A673 (cell line): ENCODE data around the gene CYP4F12. TPM values are rescaled to one million over a fixed set of nuclear protein-coding genes. Genes with fewer than 3 reads are reported as not detected.

ENCODE experiments used
- BruUV-seq: library from RNA; stranded (reverse); fragments of 400-500 nt; replicated peaks from 2 replicates; lab custom pipeline; 2021; lab: Mats Ljungman, UMichigan
- CTCF ChIA-PET: fragments of 300-600 bp; sonication (Branson Sonifier 250); formaldehyde crosslinking; loops from one replicate; lab custom pipeline; 2022; ENCODE audit warnings: antibody characterized with exemption; lab: Charles Lee
- POLR2A ChIA-PET: fragments of 300-600 bp; sonication (Branson Sonifier 250); formaldehyde crosslinking; loops from one replicate; lab custom pipeline; 2022; ENCODE audit warnings: antibody characterized with exemption; ENCODE audit not compliant: low non-redundant PET; lab: Charles Lee
- DNase-seq: peaks from one replicate; pipeline ENCODE4 v3.0.0-alpha.2; 2015; ENCODE audit warnings: low spot score
- H3K27ac ChIP-seq: fragments of 200-600 bp; sonication (generic); 2 replicates; pipeline ENCODE4 v1.5.1; 2016; ENCODE audit warnings: mixed run types, low read depth, mild to moderate bottlenecking, mixed read lengths, antibody characterized with exemption, low read length; ENCODE audit not compliant: poor library complexity, severe bottlenecking
- H3K27me3 ChIP-seq: fragments of 200-600 bp; sonication (generic); replicated peaks from 2 replicates; pipeline ENCODE4 v1.6.1; 2017; ENCODE audit warnings: mixed run types, low read depth, mild to moderate bottlenecking, mixed read lengths, antibody characterized with exemption, low read length; ENCODE audit not compliant: insufficient read depth, poor library complexity
- H3K36me3 ChIP-seq: fragments of 200-600 bp; sonication (generic); 2 replicates; pipeline ENCODE4 v1.6.1; 2016; ENCODE audit warnings: mixed run types, mild to moderate bottlenecking, mixed read lengths, antibody characterized with exemption, low read length; ENCODE audit not compliant: insufficient read depth, poor library complexity, severe bottlenecking
- H3K4me1 ChIP-seq: fragments of 200-600 bp; sonication (generic); 2 replicates; pipeline ENCODE4 v1.6.1; 2017; ENCODE audit warnings: mixed run types, mild to moderate bottlenecking, mixed read lengths, antibody characterized with exemption, low read length; ENCODE audit not compliant: insufficient read depth, poor library complexity, severe bottlenecking
- H3K4me3 ChIP-seq: fragments of 200-600 bp; sonication (generic); 2 replicates; pipeline ENCODE4 v1.5.1; 2016; ENCODE audit warnings: low read depth, mixed run types, mild to moderate bottlenecking, mixed read lengths, low read length; ENCODE audit not compliant: poor library complexity, severe bottlenecking
- H3K9me3 ChIP-seq: fragments of 200-600 bp; sonication (generic); 2 replicates; pipeline ENCODE4 v1.6.1; 2016; ENCODE audit warnings: mixed run types, low read depth, mild to moderate bottlenecking, mixed read lengths, antibody characterized with exemption, low read length; ENCODE audit not compliant: poor library complexity, severe bottlenecking
- CTCF ChIP-seq: fragments of 300-800, 200-600 bp; sonication (generic); conservative IDR thresholded peaks from 2 replicates; pipeline ENCODE4 v1.5.1; 2017; ENCODE audit warnings: low read depth, mild to moderate bottlenecking, antibody characterized with exemption, low read length, moderate library complexity, mixed read lengths
- EZH2 ChIP-seq: fragments of 200-600 bp; sonication (generic); IDR thresholded peaks from 2 replicates; pipeline ENCODE4 v1.6.1; 2017; ENCODE audit warnings: borderline replicate concordance, low read depth, mild to moderate bottlenecking, mixed read lengths, antibody characterized with exemption, low read length; ENCODE audit not compliant: poor library complexity, severe bottlenecking
- intact Hi-C: fragments of 100-400 bp; cut with micrococcal nuclease; formaldehyde crosslinking; loops from one replicate; pipeline ENCODE4 v1.10.0; 2022; ENCODE audit not compliant: unreplicated experiment
- total RNA-seq: library from RNA; stranded (reverse); gene quantifications from 2 replicates; pipeline ENCODE4 v1.2.3, GENCODE V29; 2021

Gene CYP4F12
- total RNA-seq, 1 experiment from 2014 or later, result not detected

- H3K9me3 ChIP-seq, result no peaks in the 10 kb centered on the region
- no peak overlapping the region for H3K4me3 ChIP-seq
- ChIA-PET CTCF (no interaction called here), POLR2A (no interaction called here)
- TF ChIP-seq CTCF, result no peak
- TF ChIP-seq EZH2, result no peak
- no peak for DNase-seq
- no peaks in the 10 kb centered on the region for H3K36me3 ChIP-seq
- H3K27me3 ChIP-seq, result peaks cover 8% of the 10 kb centered on the region
- no TSS peak for BruUV-seq
- intact Hi-C loops, result loop anchor here (5.0 kb wide), 1 partner anchor 233 kb away; no protein-coding TSS in a partner anchor
- H3K27ac ChIP-seq, result no peak overlapping the region
- no peaks in the 10 kb centered on the region for H3K4me1 ChIP-seq
Observed at GRCh38 chr19:15634105-15634504, 38.8 kb upstream of the CYP4F12 start.

GRCh38 chr19:15635016-15635805 is 37.7 kb upstream of the CYP4F12 start:
- peaks cover 8% of the 10 kb centered on the region for H3K27me3 ChIP-seq
- no peaks in the 10 kb centered on the region for H3K9me3 ChIP-seq
- H3K27ac ChIP-seq, result no peak overlapping the region
- H3K36me3 ChIP-seq, result no peaks in the 10 kb centered on the region
- no peak for TF ChIP-seq EZH2
- TF ChIP-seq CTCF, result no peak
- intact Hi-C loops, result no loop called here
- no peak overlapping the region for H3K4me3 ChIP-seq
- DNase-seq, result no peak
- CTCF ChIA-PET, result no interaction called here
- POLR2A ChIA-PET, result no interaction called here
- no TSS peak for BruUV-seq
- no peaks in the 10 kb centered on the region for H3K4me1 ChIP-seq

- Histone ChIP-seq H3K9me3 (no peaks in the 10 kb centered on the region), H3K36me3 (no peaks in the 10 kb centered on the region), H3K27ac (no peak overlapping the region), H3K4me3 (no peak overlapping the region), H3K4me1 (no peaks in the 10 kb centered on the region), H3K27me3 (peaks cover 8% of the 10 kb centered on the region)
- no TSS peak for BruUV-seq
- intact Hi-C loops, result no loop called here
- POLR2A ChIA-PET, result no interaction called here
- no peak for TF ChIP-seq CTCF
- no peak for TF ChIP-seq EZH2
- DNase-seq, result no peak
- CTCF ChIA-PET, result no interaction called here
Observed at GRCh38 chr19:15636026-15636425, 36.9 kb upstream of the CYP4F12 start.
